GM18867 (cell line): ENCODE measurements around the gene VPS4A.

ENCODE experiments used
- ATAC-seq: cut with Tn5 transposase; IDR thresholded peaks from one replicate; pipeline ENCODE4 v1.9.1; 2021; ENCODE audit warnings: mild to moderate bottlenecking, moderate library complexity; ENCODE audit not compliant: unreplicated experiment

VPS4A gene

DNA sequence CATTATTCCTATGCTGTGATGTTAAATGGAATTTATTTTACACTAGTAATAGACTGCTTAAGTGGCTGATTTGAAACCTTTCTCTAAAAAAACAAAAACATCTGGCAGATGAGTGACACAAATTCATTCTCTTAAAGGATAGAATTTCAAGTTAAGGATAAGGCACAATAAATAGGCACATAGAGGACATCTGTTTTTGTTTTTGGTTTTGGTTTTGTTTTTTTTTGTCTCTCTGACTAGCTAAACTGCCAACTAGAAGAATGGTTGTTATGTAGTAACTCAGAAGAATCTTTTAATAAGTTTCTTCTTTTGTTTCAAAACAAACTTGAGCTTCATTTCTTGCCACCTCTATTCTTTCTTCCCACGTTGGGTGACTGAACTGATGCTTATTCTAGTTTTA, 5.1 kb upstream of the VPS4A start:
- no peak for ATAC-seq

DNA sequence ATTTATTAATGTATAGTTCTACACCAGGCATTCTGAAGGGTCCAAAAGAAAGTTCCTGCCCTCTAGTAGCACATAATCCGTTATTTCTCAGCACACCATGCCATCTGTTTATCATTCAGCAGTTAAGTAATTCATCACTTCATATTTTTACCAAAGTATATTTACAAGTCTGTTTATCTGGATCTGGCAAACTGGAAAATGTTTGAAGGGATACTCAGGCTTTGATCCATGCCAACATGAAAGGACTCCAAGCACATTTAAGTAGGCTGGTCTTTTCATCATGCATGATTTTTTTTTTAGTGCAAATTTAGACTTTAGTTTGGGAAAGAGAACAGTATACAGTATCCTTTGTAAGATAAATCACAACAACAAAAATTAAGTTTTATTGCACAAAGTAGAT, 4.1 kb upstream of the VPS4A start:
- no peak for ATAC-seq

DNA sequence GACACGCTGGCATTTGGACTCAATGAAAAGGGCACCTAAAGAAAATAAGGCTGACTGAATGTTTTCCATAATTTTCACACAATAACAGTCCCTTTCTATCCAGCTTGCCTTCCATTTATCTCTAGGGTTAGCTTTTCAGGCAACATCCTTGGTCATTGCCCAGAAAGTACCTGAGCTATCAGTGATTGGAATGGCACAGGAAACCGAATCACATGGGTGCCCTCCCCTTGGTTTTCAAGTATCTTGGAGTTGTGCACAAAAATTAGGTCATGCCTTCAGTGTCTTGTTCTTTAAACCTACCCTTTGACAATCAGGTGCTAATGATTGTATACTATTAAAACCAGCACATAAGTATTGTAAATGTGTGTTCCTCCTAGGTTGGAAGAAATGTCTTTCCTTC, 3.3 kb upstream of the VPS4A start:
- ATAC-seq, result no peak

DNA sequence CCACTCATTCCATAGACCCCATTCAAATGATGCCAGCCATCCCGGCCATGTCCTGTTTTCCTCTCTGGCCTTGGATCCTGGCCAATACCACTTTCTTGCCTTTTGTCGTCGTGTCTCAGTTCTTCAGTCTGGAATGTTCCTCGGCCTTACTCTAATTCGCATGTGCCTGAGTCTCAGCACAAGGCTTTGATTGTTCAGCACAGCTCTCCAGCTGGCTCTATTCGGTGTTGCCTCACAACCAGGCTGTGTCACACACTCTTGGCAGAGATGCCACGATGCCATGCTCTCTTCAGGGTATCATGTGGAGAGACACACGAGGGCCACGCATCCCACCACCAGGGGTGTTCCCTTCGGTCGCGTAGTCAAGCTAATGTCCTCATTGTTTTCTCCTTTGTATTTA, 1.8 kb upstream of the VPS4A start:
- no peak for ATAC-seq

DNA sequence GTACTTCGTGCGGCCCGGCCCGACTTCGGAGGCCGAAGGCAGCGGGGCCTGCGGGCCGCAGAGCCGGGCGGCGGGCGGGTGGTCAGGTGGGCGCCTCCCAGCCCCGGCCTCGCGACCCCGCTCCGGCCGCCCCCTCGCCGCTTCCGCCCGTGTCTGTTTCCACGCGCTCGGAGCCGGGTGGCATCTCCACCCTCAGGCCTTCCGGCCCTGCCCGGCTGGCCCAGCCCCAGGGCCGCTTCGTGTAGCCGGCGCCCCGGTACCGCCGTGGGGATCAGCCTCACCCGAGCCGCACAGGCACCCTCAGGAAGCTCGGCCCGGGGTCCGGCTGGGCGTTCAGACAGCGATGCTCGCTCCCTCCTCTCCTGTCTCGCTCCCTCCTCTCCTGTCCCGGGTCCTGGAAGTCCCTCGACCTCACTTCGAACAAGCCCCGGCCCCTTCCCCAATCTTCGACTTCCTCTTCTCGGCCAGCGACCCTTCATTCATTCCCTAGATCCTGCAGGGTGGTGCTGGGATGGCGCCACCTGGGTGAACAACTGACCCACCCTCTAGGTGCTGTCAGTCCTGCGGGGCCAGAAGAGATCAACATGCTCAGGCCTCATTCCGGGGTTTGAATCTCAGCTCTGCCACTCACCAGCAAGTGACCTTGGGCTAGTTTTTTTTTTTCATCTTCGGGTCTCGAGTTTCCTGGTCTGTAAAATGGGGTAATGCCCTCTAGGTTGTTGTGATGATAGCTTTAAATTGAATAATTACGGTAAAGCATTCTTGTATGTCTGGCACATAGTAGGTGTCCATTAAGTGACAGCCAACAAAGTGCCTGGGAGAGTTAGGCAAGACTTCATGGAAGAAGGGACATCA, 610 bp downstream of the VPS4A start:
- ATAC-seq, result peak; percentile 47

DNA sequence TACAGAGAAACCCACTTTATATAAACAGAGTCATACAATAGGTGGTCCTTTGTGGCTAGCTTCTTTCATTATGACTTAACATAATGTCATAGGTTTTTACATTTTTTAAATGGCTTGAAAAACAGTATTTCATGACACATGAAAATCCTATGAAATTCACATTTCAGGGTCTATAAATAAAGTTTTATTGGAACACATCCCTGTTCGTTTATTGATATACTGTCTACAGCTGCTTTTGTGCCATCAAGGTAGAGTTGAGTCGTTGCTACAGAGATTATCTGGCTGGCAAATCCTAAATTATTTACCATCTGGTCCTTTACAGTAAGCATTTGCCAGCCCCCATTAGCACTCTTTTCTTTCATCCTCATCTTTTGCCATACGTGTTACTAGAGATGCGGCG, 2.3 kb downstream of the VPS4A start:
- ATAC-seq, result no peak

DNA sequence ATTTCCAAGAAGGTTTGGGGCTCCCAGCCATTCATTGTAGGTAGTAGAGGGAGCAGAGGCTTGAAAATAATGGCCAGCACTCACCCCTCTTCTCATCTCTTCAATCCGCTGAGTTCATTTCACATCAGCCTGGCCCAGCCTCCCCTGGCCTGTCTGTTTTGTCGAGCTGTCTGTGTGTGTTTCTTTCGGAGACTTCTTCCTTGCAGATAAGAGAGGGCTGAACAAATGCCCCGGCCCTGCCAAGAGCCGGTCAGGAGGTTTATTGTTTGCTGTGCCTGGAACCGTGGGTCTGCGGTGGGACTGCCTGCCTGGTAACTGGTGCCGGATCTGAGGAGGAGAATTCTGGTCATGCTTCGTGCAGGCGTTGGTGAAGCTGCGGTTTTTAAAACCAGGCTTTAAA, 3.4 kb downstream of the VPS4A start:
- no peak for ATAC-seq

DNA sequence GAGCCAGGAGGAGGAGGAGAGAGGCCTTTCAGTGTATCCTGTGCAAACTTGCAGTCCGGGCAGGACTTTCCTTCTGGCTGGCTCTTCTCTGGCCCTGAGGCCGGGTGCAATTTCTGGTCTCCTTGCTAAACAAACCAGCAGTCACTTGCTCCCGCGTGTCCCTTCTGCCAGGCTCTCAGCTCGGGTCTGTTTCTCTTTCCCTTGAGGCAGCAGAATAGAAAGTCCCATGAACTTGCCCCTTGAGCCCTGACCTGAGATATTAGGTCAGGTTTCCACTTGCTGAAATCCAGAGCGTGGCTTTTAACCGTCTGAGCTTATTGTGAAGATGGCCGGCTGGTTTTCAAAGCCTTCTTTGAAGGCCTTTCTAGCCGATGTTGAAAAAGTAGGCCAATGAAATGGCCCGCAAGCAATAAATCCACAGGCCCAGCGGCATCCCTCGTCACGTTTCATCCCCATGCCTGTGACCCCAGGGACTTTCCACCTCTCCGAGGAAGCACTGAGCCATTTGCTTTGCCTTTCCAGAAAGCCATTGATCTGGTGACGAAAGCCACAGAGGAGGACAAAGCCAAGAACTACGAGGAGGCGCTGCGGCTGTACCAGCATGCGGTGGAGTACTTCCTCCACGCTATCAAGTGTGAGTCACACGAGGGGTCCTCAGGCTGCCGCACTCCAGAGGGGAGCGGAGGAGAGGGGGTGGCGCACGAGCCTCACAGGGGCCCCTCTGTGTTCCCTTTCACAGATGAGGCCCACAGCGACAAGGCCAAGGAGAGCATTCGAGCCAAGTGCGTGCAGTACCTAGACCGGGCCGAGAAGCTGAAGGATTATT, 4.5 kb downstream of the VPS4A start:
- ATAC-seq, result no peak

DNA sequence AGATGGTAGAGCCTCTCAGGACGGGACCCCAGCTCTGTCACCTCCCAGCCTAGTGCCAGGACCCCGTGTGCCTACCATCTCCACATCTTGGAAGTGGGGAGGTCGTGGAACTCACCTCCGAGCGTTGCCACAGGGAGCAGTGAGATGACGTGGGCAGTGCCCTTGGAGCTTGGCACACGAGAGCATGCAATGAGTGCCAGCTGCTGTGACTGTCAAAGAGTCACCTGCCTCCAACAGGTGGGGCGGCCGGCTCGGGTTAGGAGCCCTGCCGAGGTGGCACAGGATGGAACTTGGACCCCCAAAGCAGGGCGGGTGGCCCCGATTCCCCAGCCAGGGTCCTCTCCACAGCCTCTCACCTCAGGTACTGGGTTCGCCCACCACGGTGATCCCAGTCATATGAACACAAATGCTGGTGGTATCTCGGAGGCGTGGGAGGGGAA, 5.5 kb downstream of the VPS4A start:
- ATAC-seq, result no peak

DNA sequence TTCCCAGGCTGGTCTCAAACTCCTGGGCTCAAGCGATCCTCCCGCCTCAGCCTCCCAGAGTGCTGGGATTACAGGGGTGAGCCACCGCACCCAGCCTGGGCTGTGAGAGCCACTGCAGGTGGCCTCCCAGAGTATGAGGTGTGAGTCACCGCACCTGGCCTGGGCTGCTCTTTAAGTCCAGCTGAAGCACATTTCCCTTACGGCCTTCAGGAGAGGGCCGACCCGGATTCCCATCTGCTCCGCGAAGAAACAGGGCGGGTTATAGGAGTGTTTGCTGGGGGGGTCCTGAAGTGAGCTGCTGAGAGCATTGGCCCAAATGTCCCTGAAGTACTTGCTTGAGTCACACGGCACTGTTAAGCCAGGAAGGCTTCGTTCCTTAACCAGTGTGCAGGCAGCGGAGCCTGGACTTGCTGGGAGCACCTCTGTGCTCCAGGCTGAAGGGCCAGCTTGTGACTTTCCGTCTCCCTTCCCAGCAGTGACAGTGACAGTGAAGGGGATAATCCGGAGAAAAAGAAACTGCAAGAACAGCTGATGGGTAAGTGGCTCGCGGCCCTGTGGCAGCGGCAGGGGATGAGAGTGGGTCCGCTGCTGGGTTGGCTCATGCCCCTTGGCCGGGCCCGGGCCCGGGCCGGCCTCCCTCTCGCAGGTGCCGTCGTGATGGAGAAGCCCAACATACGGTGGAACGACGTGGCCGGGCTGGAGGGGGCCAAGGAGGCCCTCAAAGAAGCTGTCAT, 7.2 kb downstream of the VPS4A start:
- ATAC-seq, result no peak

DNA sequence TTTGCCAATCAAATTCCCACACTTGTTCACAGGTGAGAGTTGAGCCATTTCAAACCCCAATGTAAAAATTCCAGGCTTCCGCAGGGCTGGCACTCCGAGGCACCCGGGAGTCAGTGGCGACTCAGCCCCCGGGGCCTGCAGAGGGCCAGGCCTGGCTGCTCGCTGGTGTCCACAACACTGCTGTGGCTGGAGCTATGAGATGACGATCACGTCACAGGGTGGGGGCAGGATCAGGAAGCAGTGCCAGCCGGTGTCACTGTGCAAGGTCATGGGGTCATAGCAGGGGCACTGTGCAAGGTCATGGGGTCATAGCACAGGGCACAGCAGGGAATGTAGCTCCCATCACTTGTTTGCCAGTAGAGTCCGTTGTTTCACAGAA, 7.8 kb downstream of the VPS4A start:
- ATAC-seq, result no peak

DNA sequence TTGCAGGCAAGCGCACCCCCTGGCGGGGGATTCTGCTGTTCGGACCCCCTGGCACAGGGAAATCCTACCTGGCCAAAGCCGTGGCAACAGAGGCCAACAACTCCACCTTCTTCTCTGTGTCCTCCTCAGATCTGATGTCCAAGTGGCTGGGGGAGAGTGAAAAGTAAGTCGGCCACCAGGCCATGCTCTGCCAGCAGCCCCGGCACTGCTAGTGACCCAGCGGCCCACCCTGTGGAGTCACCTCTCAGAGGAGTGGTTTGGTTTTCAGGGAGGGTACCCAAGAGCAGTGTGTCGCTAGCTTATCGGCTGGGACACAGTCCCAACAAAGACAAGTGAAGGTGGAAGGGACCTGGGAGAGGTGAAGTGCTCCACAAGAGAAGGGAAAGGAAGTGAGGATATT, 8.2 kb downstream of the VPS4A start:
- no peak for ATAC-seq

DNA sequence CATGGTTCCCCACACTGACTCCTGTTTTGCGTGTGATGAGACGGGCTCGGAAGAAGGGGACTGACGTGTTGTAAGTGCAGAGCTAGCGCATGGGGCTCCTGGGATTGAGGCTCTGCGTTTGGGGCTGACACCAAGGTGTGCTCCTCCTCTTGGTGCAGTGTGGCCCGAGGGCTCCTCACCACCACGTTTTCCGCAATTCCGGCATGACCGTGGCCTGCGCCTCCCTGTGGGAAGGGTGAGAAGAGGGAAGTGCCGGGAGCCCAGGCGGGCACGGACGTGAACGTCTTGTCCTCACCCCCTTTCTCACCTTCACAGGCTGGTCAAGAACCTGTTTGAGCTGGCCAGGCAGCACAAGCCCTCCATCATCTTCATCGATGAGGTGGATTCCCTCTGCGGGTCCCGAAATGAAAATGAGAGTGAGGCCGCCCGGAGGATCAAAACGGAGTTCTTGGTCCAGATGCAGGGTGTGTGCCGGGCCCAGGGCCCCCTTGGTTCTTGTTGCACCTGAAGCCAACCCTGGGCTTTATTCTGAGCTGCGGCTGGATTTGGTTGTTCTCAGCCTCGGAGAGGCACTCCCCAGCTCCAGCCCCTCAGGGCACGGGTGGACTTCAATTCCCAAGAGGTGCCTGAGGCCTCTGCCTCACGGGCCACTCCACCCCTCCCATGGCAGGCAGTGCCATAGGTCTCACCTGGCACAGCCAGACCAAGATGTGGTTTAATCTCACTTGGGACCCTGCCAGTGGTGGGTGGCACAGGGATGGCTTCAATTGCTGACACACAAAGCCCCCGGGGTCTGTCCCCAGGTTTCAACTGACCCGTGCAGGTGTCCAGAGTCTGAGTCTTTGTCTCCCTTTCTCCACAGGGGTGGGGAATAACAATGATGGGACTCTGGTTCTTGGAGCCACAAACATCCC, 8.9 kb downstream of the VPS4A start:
- ATAC-seq, result no peak

DNA sequence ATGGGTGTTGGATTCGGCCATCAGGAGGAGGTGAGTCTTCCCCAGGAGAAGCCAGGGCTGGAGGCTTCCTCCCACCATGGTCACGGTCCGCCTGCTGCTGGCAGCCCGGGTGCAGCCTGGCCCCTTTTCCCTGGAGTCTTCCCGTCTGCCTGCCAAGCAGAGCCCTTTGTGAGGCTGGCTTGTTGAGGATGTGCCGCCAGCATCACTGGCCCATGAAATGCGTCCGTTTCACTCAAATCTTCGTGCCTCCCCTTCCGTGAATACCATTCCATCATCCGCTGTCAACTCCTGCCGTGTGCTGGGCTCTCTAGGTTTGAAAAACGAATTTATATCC, 9.6 kb downstream of the VPS4A start:
- ATAC-seq, result no peak

DNA sequence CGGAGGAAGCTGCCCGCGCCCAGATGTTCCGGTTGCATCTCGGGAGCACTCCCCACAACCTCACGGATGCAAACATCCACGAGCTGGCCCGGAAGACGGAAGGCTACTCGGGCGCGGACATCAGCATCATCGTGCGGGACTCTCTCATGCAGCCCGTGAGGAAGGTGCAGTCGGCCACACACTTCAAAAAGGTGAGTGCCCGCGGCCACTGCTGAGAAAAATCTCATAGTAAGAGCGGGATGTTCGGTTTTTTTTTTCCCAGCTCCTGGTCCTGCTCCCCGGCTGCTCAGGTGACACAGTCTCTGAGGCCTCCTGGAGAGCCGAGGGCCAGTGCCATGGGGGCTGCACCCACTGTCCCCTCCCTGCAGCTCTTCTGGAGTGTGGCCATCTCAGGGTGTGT, 9.9 kb downstream of the VPS4A start:
- no peak for ATAC-seq

DNA sequence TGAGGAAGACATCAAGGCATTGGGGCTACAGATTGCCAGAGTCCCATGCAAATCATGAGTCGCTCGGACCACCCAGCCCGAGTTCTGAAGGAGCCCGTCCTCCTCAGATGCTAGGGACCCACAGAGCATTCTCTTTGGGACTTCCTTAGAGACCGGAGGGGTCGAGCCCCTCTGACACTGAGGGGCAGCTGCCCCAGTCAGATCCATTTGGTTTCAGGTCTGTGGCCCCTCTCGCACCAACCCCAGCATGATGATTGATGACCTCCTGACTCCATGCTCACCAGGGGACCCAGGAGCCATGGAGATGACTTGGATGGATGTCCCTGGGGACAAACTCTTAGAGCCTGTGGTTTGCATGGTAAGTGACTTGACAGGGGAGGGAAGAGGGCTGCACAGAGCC, 11.2 kb downstream of the VPS4A start:
- no peak for ATAC-seq

DNA sequence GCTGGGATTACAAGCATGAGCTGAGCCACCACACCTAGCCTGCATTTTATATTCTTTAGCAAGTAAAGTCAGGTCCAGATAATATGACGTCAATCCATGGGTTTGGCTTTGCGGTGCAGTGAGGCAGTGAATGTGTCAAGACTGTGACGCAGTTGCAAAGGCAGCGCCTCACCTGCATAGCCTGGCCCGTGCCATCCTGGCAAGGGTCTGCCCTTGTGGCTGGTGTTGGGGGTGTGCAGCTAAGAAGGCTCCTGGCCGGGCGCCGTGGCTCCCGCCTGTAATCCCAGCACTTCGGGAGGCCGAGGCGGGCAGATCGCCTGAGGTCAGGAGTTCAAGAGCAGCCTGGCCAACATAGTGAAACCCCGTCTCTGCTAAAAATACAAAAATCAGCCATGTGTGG, 12.3 kb downstream of the VPS4A start:
- ATAC-seq, result no peak

DNA sequence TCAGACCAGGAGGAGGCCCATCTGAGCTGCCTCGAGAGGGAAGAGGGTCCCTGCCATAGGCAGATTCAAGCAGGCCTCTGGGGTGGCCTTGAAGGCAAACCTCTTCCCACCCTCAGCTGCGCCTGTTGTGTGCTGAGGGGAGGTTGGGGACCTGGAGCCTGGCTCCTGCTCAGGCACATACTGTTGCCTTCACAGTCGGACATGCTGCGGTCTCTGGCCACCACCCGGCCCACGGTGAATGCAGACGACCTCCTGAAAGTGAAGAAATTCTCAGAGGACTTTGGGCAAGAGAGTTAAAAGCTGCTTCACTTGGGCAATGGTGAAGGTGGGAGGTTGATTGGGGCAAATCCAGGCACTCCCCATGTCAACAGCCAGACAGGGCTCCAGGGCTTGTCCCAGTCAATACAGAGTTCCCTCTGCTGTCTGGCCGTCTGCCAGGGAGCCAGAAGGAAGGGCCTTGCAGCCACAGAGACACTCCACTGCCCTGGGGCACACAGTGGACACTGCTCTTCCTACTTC, 12.9 kb downstream of the VPS4A start:
- no peak for ATAC-seq

DNA sequence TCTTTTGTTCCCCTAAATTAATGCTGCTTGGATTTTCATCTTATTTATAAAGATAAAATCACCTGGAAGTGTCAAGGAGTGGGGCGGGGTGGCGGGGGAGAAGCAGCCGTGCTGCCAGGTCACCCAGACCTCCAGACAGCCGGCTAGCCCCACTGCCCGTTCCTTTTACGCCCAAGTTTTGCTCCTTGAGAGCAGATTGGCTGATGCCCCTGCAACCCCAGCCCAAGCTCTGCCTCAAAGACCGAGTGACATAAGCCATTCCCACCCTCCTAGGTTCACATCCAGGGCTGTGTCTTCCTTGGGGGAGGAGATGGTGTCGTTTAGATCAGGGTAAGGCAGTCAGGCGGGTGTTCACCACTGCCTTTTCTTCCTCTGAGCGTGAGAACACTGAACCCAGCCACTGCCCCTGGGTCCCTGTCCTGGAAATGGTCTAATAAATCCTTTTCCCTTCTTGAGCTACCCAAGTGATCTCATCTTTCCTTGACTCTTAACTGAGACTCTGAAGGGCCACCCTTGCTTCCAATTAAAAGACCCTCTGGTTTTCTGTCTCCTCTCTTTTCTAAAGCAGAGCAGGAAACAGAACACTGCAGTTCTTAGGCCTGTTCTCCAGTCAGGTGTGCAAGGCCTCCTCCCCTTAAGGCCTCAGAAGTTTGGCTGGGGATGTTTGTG, 13.6 kb downstream of the VPS4A start:
- no peak for ATAC-seq

DNA sequence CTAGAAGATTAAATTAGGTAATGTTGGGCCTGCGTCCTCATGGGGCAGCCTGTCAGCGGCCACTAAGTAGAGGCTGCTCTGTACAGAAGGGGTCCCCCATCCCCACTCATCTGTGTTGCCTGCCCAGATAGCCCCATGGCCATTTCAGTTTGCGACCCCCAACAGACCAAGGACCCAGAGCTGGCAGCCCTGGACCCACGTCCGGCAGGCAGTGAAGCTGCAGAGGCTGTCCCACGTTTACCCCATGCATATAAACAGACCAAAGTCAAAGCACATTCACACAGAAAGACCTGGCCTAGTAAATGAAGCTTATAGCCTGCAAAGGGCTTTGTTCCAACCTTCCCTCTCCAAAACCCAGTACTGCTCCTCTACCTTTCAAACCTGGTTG, 14.6 kb downstream of the VPS4A start:
- no peak for ATAC-seq
